Stimulated activated CD8-positive, alpha-beta memory T cell treated with anti-CD3 and anti-CD28 coated beads, Interleukin-15, amount 100 ng/mL, for 4 hours (primary cell): ENCODE results near the gene PRLHR.
A peak's percentile ranks its signal among the peaks of the same experiment; 100 is the strongest.

Source experiments
- DNase-seq, 2 donors: peaks; one replicate each; pipeline ENCODE4 v3.0.0-alpha.2; 2020; ENCODE audit warnings: low read depth in 2 of 2

Gene PRLHR

DNA sequence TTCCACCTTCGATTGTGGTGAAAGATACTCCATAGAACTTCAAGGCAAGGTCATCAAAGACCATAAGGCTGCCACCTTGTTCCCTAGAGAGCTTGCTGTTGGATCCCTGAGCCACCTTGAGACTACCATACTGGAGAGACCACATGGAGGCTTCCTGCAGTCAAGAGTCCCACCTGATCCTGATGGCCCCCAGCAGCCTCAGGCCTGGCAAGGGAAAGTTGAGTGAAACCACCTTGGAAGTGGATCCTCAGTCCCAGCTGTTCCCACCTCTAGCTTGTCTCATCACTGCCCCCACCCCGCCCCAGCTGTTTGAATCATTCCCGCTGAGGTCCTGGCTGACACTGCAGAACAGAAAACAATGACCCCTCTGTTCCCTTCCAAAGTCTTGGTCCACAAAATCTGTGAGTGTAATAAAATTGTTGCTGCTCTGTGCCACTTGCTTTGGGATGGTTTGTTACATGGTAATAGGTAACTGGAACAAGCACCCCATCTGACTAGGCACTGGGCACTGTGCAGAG is 32.0 kb downstream of the PRLHR start:
- DNase-seq: no peak

- DNase-seq: no peak
Observed at GRCh38 chr10:118562851-118563250, 32.6 kb downstream of the PRLHR start.

DNA sequence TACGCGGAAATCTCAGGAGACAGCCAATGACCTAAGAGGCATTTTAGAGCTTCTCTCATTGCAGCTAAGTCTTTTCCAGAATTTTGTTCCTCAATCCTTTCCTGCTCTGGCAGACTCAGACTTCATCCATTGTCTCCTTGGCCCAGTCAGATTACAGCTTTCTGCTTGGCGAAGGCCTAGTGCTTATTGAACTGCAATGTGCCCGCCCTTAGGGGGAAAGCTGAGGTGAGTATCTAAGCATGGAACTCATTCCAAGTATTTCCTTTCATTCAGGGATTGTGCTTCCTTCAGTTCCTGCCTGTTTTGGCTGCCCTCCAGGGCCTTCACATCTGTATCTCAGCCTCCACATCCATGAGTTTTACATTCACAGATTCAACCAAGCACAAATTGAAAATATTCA is 37.5 kb downstream of the PRLHR start:
- no peak for DNase-seq

DNA sequence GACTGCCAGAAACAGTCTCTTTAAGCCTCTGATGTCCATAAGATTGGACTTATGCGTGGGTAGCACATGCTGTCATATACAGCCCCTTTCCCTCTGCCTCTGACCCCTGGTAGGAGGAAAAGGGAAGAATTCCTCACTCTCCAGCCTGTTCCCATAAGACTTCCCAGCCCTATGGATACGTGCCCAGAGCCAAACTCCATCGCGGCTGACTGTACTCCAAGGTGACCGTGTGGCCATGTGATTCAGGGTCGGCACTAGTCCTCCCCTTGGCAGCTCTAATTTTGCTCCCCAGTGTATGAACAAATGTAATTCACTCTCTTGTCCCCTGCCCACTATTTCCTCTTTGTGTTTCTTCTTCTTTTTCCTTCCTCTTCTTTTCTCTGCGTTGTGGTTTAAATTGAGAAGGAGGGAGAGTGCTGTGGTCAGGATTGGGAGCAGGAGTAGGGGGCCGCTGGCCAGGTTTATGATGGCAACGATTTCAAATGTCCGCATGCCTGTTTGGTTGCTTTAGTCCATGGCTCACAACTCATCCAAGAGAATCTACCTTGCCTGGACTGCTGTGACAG is 43.8 kb downstream of the PRLHR start:
- no peak for DNase-seq

- DNase-seq: no peak
Observed at GRCh38 chr10:118547282-118547681, 48.2 kb downstream of the PRLHR start.

DNA sequence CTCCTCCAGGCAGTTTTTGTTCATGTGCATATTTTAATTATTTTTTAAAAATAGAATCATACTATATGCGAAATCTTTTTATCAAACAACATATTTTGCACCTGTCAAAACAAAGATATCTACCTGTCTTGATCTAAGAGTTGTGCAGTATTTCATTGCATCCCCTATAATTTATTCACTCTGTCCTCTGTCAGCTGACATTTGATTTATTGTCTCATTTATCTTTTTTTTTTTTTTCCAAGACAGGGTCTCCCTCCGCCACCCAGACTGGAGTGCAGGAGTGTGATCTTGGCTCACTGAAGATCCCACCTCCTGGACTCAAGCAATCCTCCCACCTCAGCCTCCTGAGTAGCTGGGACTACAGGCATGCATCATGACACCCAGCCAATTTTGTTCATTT is 49.0 kb downstream of the PRLHR start:
- no peak for DNase-seq

- no peak for DNase-seq
Observed at GRCh38 chr10:118545381-118545780, 50.1 kb downstream of the PRLHR start.

DNA sequence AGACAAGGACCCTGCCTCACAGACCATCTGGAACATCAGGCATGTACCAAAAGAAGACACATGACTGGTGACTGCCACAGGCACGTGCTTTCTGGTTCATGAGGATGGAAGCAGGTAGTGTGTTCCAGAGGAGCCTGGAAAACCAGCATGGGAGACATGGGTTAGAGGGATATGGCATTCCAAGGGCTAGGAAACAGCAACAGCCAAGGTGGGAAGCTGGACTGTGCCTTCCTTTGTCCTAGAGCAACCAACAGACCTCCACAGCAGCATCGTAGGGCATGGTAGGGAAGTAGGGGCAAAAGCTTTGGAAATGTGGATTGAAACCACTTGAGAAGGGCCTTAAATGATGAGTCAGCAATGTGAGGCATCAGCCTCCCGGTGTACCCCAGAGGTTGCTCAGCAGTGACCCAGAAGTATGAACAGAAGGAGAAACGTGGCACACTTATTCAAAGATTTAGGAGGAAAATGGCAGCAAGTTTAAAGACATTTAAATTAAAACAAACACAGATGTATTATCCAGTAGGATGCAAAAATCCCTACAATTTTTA is 51.0 kb downstream of the PRLHR start:
- no peak for DNase-seq

GRCh38 chr10:118543714-118544400 is 51.6 kb downstream of the PRLHR start:
- DNase-seq: peak in 1 of 2 donors; percentile 5

GRCh38 chr10:118542745-118543144 is 52.7 kb downstream of the PRLHR start:
- DNase-seq: no peak

GRCh38 chr10:118542205-118542604 is 53.2 kb downstream of the PRLHR start:
- DNase-seq: no peak

DNA sequence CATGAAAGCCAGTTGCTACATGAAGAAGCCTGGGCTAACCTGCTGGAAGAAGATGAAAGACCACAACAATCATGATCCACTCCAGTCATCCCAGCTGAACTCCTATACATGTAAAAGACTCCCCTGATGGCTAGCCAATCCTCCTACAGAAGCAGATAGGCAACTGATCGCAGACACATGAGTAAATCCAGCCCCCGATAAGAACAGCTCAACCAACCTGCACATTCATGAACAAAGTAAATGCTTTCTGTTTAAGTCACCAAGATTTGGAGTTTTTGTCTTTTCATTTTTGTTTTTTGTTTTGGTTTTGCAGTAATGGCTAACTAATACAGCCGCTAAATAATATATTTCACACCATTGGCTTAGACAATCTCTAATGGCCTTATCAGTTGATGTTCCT is 53.7 kb downstream of the PRLHR start:
- DNase-seq: no peak
